IMR-90 (cell line): Measurements from ENCODE around the gene PCBP4. TPM values are rescaled to one million over a fixed set of nuclear protein-coding genes. Genes with fewer than 3 reads are reported as not detected.
A peak's percentile ranks its signal among the peaks of the same experiment; 100 is the strongest.

Experiments used
- ATAC-seq: fragments of 200-7000 bp; cut with Tn5 transposase; 2 replicates; pipeline ENCODE4 v1.9.1; 2020; ENCODE audit warnings: low read depth, mild to moderate bottlenecking, moderate library complexity
- BruUV-seq: library from RNA; stranded (reverse); fragments of 400-500 nt; replicated peaks from 2 replicates; lab custom pipeline; 2021; lab: Mats Ljungman, UMichigan
- CTCF ChIA-PET: fragments of 300-600 bp; formaldehyde crosslinking; extraction: SDS; loops from one replicate; lab custom pipeline; 2021; ENCODE audit warnings: antibody characterized with exemption; lab: Yijun Ruan, JAX
- POLR2A ChIA-PET: fragments of 300-600 bp; sonication (Branson Sonifier 250); formaldehyde crosslinking; loops from one replicate; lab custom pipeline; 2022; ENCODE audit warnings: antibody characterized with exemption; ENCODE audit not compliant: unreplicated experiment; lab: Charles Lee
- DNase-seq: peaks from one replicate; pipeline ENCODE4 v3.0.0; 2013
- H2AFZ ChIP-seq: replicated peaks from 2 replicates; pipeline ENCODE3; 2013; ENCODE audit warnings: low read length, mild to moderate bottlenecking; ENCODE audit not compliant: poor library complexity
- H2AK5ac ChIP-seq: 2 replicates; pipeline ENCODE4 v1.6.1; 2013; ENCODE audit warnings: low read depth, low read length, inconsistent platforms
- H2AK9ac ChIP-seq: replicated peaks from 2 replicates; pipeline ENCODE3; 2013; ENCODE audit warnings: mild to moderate bottlenecking, low read depth, low read length, moderate library complexity; ENCODE audit not compliant: poor library complexity
- H2BK120ac ChIP-seq: 2 replicates; pipeline ENCODE4 v1.6.1; 2013; ENCODE audit warnings: low read depth, low read length, inconsistent platforms
- H2BK15ac ChIP-seq: 3 replicates; pipeline ENCODE4 v1.6.1; 2013; ENCODE audit warnings: low read depth, low read length, inconsistent platforms
- H2BK20ac ChIP-seq: 2 replicates; pipeline ENCODE4 v1.6.1; 2013; ENCODE audit warnings: low read depth, mild to moderate bottlenecking, inconsistent platforms, low read length, moderate library complexity
- H2BK5ac ChIP-seq: 2 replicates; pipeline ENCODE4 v1.6.1; 2013; ENCODE audit warnings: mild to moderate bottlenecking, low read depth, low read length, inconsistent platforms; ENCODE audit not compliant: poor library complexity, severe bottlenecking
- H3K14ac ChIP-seq: replicated peaks from 2 replicates; pipeline ENCODE4 v1.6.1; 2013; ENCODE audit warnings: low read depth, low read length, inconsistent platforms
- H3K18ac ChIP-seq: 2 replicates; pipeline ENCODE4 v1.6.1; 2013; ENCODE audit warnings: low read depth, low read length, control low read depth
- H3K23ac ChIP-seq: 2 replicates; pipeline ENCODE4 v1.6.1; 2013; ENCODE audit warnings: low read depth, low read length, inconsistent platforms
- H3K27ac ChIP-seq: 2 replicates; pipeline ENCODE4 v1.5.1; 2013; ENCODE audit warnings: mild to moderate bottlenecking, control low read depth, low read length; ENCODE audit not compliant: insufficient read depth
- H3K27me3 ChIP-seq: 2 replicates; pipeline ENCODE4 v1.6.1; 2013; ENCODE audit warnings: low read length; ENCODE audit not compliant: control insufficient read depth, insufficient read depth
- H3K36me3 ChIP-seq: 2 replicates; pipeline ENCODE4 v1.6.1; 2013; ENCODE audit warnings: low read length, mixed read lengths; ENCODE audit not compliant: control insufficient read depth, insufficient read depth
- H3K4ac ChIP-seq: 2 replicates; pipeline ENCODE4 v1.6.1; 2013; ENCODE audit warnings: low read depth, low read length, inconsistent platforms
- H3K4me1 ChIP-seq: 2 replicates; pipeline ENCODE4 v1.6.1; 2013; ENCODE audit warnings: low read length, mixed read lengths; ENCODE audit not compliant: control insufficient read depth, insufficient read depth
- H3K4me2 ChIP-seq: 2 replicates; pipeline ENCODE4 v1.6.1; 2013; ENCODE audit warnings: low read depth, mild to moderate bottlenecking, control low read depth, low read length, moderate library complexity
- H3K4me3 ChIP-seq: 2 replicates; pipeline ENCODE4 v1.5.1; 2013; ENCODE audit warnings: low read depth, mild to moderate bottlenecking, control low read depth, low read length, moderate library complexity; ENCODE audit not compliant: insufficient read depth
- H3K56ac ChIP-seq: 2 replicates; pipeline ENCODE4 v1.6.1; 2013; ENCODE audit warnings: low read length, inconsistent platforms; ENCODE audit not compliant: insufficient read depth; ENCODE audit errors: extremely low read depth
- H3K79me1 ChIP-seq, 2 experiments: 2 replicates each; pipeline ENCODE4 v1.6.1; 2013; ENCODE audit warnings: low read length in 2 of 2, inconsistent platforms in 1 of 2, low read depth in 1 of 2
- H3K9ac ChIP-seq: 2 replicates; pipeline ENCODE4 v1.6.1; 2013; ENCODE audit warnings: low read depth, low read length, control low read depth
- H3K9me1 ChIP-seq: 2 replicates; pipeline ENCODE4 v1.6.1; 2013; ENCODE audit warnings: low read length, inconsistent platforms; ENCODE audit not compliant: insufficient read depth
- H3K9me3 ChIP-seq: 2 replicates; pipeline ENCODE4 v1.6.1; 2013; ENCODE audit warnings: low read length; ENCODE audit not compliant: control insufficient read depth, insufficient read depth
- H4K20me1 ChIP-seq: 2 replicates; pipeline ENCODE4 v1.6.1; 2013; ENCODE audit warnings: low read length, inconsistent platforms; ENCODE audit not compliant: insufficient read depth
- H4K5ac ChIP-seq: 2 replicates; pipeline ENCODE4 v1.6.1; 2013; ENCODE audit warnings: mild to moderate bottlenecking, low read depth, low read length, control low read depth
- H4K8ac ChIP-seq, 2 experiments: 2 replicates each; pipeline ENCODE4 v1.6.1; 2013; ENCODE audit warnings: low read depth in 2 of 2, low read length in 2 of 2, control low read depth in 1 of 2, inconsistent platforms in 1 of 2
- H4K91ac ChIP-seq: 2 replicates; pipeline ENCODE4 v1.6.1; 2013; ENCODE audit warnings: low read depth, low read length, inconsistent platforms; ENCODE audit not compliant: insufficient read depth
- BHLHE40 ChIP-seq: fragments of 150-350 bp; IDR thresholded peaks from 2 replicates; pipeline ENCODE4 v1.6.1; 2016; ENCODE audit warnings: mild to moderate bottlenecking, low read depth, low read length
- CHD1 ChIP-seq: IDR thresholded peaks from 2 replicates; pipeline ENCODE4 v1.6.1; 2012; ENCODE audit warnings: low read depth, low read length, improper control_type of control experiment
- CTCF ChIP-seq: conservative IDR thresholded peaks from 2 replicates; pipeline ENCODE4 v1.5.1; 2012; ENCODE audit warnings: mild to moderate bottlenecking, low read depth, low read length, improper control_type of control experiment
- MAFK ChIP-seq: IDR thresholded peaks from 2 replicates; pipeline ENCODE4 v1.6.1; 2012; ENCODE audit warnings: low read depth, low read length, improper control_type of control experiment
- MAZ ChIP-seq: IDR thresholded peaks from 2 replicates; pipeline ENCODE4 v1.6.1; 2012; ENCODE audit warnings: low read depth, mild to moderate bottlenecking, low read length, improper control_type of control experiment, moderate library complexity, borderline replicate concordance
- MXI1 ChIP-seq: IDR thresholded peaks from 2 replicates; pipeline ENCODE4 v1.6.1; 2012; ENCODE audit warnings: low read depth, mild to moderate bottlenecking, low read length, moderate library complexity, borderline replicate concordance
- POLR2A ChIP-seq: IDR thresholded peaks from 2 replicates; pipeline ENCODE4 v1.6.1; 2012; ENCODE audit warnings: mild to moderate bottlenecking, low read depth, low read length
- RAD21 ChIP-seq: IDR thresholded peaks from 2 replicates; pipeline ENCODE4 v1.6.1; 2012; ENCODE audit warnings: low read length, improper control_type of control experiment
- RCOR1 ChIP-seq: IDR thresholded peaks from 2 replicates; pipeline ENCODE4 v1.6.1; 2012; ENCODE audit warnings: mild to moderate bottlenecking, low read length, improper control_type of control experiment; ENCODE audit not compliant: insufficient replicate concordance
- RFX5 ChIP-seq: IDR thresholded peaks from 2 replicates; pipeline ENCODE4 v1.8.0; 2012; ENCODE audit warnings: low read depth, mild to moderate bottlenecking, low read length, moderate library complexity
- SMC3 ChIP-seq: fragments of 150-350 bp; IDR thresholded peaks from 2 replicates; pipeline ENCODE4 v1.6.1; 2016; ENCODE audit warnings: low read depth, mild to moderate bottlenecking, antibody characterized with exemption, low read length, moderate library complexity
- USF2 ChIP-seq: fragments of 150-350 bp; IDR thresholded peaks from 2 replicates; pipeline ENCODE4 v1.6.1; 2017; ENCODE audit warnings: mild to moderate bottlenecking, antibody characterized with exemption, low read length, low read depth
- WGBS, 2 experiments: methylation state at CpG; one replicate each; pipeline versions ENCODE4 v1.1.5 to v1.1.7; 2013; ENCODE audit warnings: missing lambda C conversion rate in 2 of 2; ENCODE audit not compliant: insufficient read length in 1 of 2; ENCODE audit errors: extremely low coverage in 2 of 2; 5-methylcytosine and 5-hydroxymethylcytosine counted together
- dilution Hi-C: fragments of 300-500 bp; cut with HindIII; formaldehyde crosslinking; loops from one replicate; pipeline ENCODE4 v1.14.3; 2018; ENCODE audit warnings: low sequenced_read_pairs; ENCODE audit not compliant: unreplicated experiment
- in situ Hi-C: fragments of 300-500 bp; cut with MboI; formaldehyde crosslinking; loops from 3 replicates; pipeline ENCODE4 v1.14.3; 2019; ENCODE audit warnings: low sequenced_read_pairs, inconsistent platforms, mixed read lengths
- intact Hi-C: fragments of 100-400 bp; cut with micrococcal nuclease; formaldehyde crosslinking; loops from 2 replicates; pipeline ENCODE4 v1.10.0; 2022
- polyA plus RNA-seq, 3 experiments: library from polyadenylated mRNA; depleted of rRNA; stranded (reverse); fragments of >200 nt; gene quantifications; 2 replicates each; pipeline ENCODE4 v1.2.3, GENCODE V29; 2012; ENCODE audit warnings: low replicate concordance in 1 of 3
- total RNA-seq: library from RNA; depleted of rRNA; stranded (reverse); fragments of >200 nt; gene quantifications from 2 replicates; pipeline ENCODE4 v1.2.3, GENCODE V29; 2012

The PCBP4 gene
- total and polyA plus RNA-seq, 2 of the 4 experiments (the other 2 are of a cell fraction): 70.8 to 110 TPM

GRCh38 chr3:51985063-51985462 is 17.8 kb upstream of the PCBP4 start:
- no TSS peak for BruUV-seq
- Histone ChIP-seq H3K27me3 (no peaks in the 10 kb centered on the region), H4K8ac (no peak overlapping the region), H3K27ac (no peak overlapping the region), H3K4me2 (no peak overlapping the region), H4K91ac (no peak overlapping the region), H2BK15ac (no peak overlapping the region), H2AK9ac (peak overlapping the region; percentile 66), H3K4me3 (no peak overlapping the region), H2BK120ac (no peak overlapping the region), H3K4me1 (peaks cover 17% of the 10 kb centered on the region), H3K9me1 (peaks cover 10% of the 10 kb centered on the region), H3K23ac (no peak overlapping the region), H3K14ac (no peak overlapping the region), H2AFZ (no peak overlapping the region), H3K18ac (no peak overlapping the region), H2AK5ac (0 out of 2 replicates have a peak overlapping the region, but pooled peaks have one; percentile 33), H4K5ac (no peak overlapping the region), H3K9me3 (no peaks in the 10 kb centered on the region), H3K36me3 (peaks cover 2% of the 10 kb centered on the region; the same call in 1 of the 2 replicates), H2BK5ac (no peak overlapping the region), H3K4ac (no peak overlapping the region), H3K9ac (no peak overlapping the region), H4K20me1 (peaks cover 4% of the 10 kb centered on the region), H2BK20ac (no peak overlapping the region), H3K79me1 (peaks cover 5 to 56% of the 10 kb centered on the region in 2 experiments; a peak in 3 of 4 replicates), H3K56ac (no peak overlapping the region)
- in situ Hi-C loops (no loop called here), dilution Hi-C loops (no loop called here), intact Hi-C loops (no loop called here)
- ChIA-PET POLR2A (no interaction called here), CTCF (no interaction called here)
- TF ChIP-seq BHLHE40 (no peak), RFX5 (no peak), SMC3 (no peak), MXI1 (no peak), RCOR1 (no peak), RAD21 (no peak), USF2 (no peak), MAZ (no peak), MAFK (no peak), CTCF (no peak), POLR2A (no peak), CHD1 (no peak)
- WGBS, 2 experiments: no CpG with 5 or more reads among the region's 6 CpGs
- DNase-seq: no peak
- no peak for ATAC-seq
